ENCODE data around the gene FCN1. TPM values are rescaled to one million over a fixed set of nuclear protein-coding genes. Genes with fewer than 3 reads are reported as not detected.

The FCN1 gene
- total and polyA plus RNA-seq, 3 donors from 2014 or later, result 0.19 to 8.0 TPM; not detected in 1

DNA sequence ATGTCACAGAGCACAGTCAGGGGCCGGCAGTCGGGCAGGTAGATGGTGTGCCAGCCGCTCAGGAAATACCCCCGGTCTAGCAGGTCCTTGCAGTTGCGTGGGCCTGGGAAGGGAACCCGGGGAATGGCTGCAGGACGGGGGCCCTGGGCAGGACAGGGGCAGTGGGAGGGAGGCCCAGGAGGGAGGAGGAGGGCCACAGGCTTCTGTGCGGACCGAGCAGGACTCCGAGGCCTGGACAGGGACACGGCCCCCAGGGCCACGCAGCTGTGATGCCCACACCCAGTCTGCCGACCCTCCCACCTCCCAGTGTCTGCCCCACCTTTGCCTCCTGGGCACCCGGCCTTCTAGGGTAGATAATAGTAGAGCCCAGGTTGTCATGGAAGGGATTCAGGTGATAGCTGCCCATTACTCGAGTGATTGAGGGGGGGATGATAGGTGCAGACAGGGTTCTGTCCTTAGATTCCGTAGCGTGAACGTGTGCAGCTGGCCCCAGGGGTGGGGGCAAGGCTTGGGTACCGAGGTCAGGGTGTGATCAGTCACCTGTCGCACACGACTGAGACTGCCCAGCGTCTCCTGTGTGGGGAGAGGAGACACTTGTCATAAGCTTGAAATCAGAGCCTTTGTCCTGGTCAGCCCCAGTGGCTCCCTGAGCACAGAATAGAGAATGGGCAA lies 4.5 kb downstream of the FCN1 start:
- WGBS, 2 donors, result 81 to 91% methylated on average over 10 to 22 of the region's 22 CpGs
- no peaks in the 10 kb centered on the region for H3K36me3 ChIP-seq (ENCODE audit: low read depth, missing control alignments)
- no peaks in the 10 kb centered on the region for H3K27me3 ChIP-seq
- no peaks in the 10 kb centered on the region for H3K4me1 ChIP-seq
- no peak for DNase-seq
- no peak overlapping the region for H3K4me3 ChIP-seq
- no peaks in the 10 kb centered on the region for H3K9me3 ChIP-seq
- no peak overlapping the region for H3K27ac ChIP-seq
- intact Hi-C loops (cut with DNase I; ENCODE audit: low total_unique reads), result no loop called here
- TF ChIP-seq, protein P1, sequence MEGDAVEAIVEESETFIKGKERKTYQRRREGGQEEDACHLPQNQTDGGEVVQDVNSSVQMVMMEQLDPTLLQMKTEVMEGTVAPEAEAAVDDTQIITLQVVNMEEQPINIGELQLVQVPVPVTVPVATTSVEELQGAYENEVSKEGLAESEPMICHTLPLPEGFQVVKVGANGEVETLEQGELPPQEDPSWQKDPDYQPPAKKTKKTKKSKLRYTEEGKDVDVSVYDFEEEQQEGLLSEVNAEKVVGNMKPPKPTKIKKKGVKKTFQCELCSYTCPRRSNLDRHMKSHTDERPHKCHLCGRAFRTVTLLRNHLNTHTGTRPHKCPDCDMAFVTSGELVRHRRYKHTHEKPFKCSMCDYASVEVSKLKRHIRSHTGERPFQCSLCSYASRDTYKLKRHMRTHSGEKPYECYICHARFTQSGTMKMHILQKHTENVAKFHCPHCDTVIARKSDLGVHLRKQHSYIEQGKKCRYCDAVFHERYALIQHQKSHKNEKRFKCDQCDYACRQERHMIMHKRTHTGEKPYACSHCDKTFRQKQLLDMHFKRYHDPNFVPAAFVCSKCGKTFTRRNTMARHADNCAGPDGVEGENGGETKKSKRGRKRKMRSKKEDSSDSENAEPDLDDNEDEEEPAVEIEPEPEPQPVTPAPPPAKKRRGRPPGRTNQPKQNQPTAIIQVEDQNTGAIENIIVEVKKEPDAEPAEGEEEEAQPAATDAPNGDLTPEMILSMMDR (IDR thresholded peaks at IDR 0.05), result no peak
- TF ChIP-seq POLR2A (IDR thresholded peaks at IDR 0.05), result no peak

DNA sequence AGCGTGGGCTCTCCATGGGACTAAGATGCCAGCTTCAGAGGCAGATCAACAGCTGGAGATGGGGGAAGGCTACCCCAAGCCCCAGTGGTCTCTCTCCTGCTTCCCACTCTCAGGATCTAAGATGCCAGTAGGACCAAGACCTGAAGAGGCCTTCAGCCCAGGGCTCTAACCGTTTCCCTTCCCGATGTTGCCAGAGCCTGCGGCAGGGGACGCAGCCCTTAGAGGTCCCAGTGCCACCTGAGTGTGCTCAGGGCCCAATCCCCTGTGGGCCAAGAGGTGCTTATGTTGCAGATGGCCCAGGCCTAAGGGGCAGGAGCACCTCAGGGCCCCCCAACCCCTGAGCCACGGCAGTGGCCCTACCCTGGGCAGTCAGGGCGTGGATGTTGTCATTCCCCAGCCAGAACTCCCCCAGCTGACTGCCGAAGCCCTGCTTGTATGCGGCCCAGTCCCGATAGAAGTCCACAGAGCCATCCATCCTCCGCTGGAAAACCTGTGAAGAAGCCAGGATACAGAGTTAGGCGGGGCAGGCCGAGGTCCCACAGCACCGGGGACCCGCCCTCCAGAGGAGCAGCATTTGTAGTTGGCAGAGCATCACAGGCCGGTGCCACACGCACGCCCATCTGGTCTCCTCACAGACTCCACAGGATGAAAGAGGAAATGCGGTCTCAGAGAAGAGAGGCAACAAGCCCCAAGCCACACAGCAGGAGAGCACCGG lies 5.4 kb downstream of the FCN1 start:
- DNase-seq, result no peak
- no peak overlapping the region for H3K27ac ChIP-seq
- intact Hi-C loops (cut with DNase I; ENCODE audit: low total_unique reads), result no loop called here
- 94 to 100% methylated on average over 6 to 20 of the region's 20 CpGs for WGBS, 2 donors
- H3K27me3 ChIP-seq, result no peaks in the 10 kb centered on the region
- H3K4me3 ChIP-seq, result no peak overlapping the region
- no peaks in the 10 kb centered on the region for H3K36me3 ChIP-seq (ENCODE audit: low read depth, missing control alignments)
- H3K4me1 ChIP-seq, result no peaks in the 10 kb centered on the region
- no peak for TF ChIP-seq POLR2A (IDR thresholded peaks at IDR 0.05)
- TF ChIP-seq, protein P1 (IDR thresholded peaks at IDR 0.05), result no peak
- no peaks in the 10 kb centered on the region for H3K9me3 ChIP-seq

DNA sequence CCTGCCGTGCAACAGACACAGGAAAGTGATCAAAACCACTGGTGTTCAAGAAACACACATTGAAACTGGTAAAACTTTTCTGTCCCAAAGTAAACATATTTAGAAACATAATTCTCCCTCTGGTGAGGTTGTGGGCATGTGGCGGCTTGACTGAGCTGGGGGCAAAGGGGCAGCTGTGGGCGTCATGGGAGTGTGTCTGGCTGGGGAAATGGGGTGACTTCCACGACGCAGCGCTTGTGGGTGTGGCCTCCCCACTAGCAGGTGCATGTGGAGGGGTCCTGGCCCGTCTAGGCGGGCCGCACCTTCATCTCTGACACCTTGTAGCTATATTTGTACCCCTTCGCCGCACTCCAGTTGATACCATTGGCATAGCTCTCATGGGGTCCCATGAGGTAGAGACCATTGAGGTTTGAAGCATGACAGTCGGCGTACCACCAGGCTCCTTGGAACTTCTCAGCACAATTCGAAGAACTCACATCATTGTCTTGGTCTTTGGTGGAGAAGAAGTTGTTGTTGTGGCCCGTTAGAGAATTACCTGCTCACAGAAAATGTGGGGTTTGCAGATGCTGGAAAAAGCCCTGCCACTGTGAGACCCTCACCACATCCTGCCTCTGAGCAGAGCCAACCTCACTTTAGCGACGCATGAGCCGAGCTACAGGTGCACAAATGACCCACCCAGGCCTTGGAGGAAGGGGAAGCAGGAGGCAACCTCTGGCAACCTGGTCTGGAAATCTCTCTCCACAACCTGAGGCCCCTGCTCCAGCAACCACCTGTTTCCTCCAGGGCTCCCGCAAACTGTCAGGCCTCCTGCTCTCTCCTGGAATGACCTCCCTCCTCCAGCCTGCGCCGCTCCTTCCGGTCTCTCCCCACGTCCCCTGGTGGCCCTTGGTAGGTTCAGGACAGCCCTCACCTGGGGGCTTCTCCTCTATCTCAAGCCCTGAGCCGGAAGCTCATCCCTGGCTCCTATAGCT lies 7.9 kb downstream of the FCN1 start:
- no peak for DNase-seq
- intact Hi-C loops (cut with DNase I; ENCODE audit: low total_unique reads), result no loop called here

DNA sequence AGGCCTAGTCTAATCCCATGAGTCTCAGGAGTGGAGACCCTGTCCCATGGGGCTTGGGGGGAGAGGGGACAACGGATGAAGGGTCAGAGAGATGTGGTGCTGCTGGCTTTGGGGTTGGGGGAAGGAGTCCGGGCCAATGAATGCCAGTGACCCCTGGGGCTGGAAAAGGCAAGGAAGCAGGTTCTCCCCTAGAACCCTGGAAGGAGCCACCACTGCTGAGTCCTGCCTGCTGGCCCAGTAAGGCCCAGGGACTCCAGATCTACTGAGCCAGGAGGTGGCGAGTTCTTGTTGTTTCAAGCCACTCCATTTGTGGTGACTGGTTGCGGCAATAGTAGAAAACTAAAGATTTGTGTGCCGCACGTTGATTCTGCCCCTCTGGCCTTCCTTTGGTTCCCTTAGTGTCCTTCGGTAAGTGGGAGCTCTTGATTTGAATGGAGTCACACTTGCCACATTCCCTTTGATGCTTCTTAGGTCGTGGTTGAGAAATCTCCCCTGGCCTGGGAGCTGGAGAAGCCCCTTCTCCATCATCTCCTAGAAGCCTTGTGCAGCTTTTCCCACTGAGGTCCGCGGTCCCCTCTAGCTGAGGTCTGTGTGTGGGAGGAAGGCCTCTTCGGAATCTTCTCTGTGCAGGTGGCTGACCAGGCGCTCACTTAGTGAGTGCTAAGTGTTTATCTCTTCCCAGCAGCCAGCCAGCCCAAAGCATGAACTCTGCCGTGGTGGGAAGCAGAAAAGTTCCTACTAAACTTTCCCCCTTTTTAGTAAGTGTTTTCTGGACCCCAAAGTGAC lies 9.0 kb downstream of the FCN1 start:
- H3K36me3 ChIP-seq (ENCODE audit: low read depth, missing control alignments), result no peaks in the 10 kb centered on the region
- WGBS, 2 donors, result 87 to 89% methylated on average over 10 to 13 of the region's 13 CpGs
- H3K4me3 ChIP-seq, result no peak overlapping the region
- no peaks in the 10 kb centered on the region for H3K27me3 ChIP-seq
- no peak for DNase-seq
- intact Hi-C loops (cut with DNase I; ENCODE audit: low total_unique reads), result no loop called here
- H3K4me1 ChIP-seq, result no peaks in the 10 kb centered on the region
- TF ChIP-seq POLR2A (IDR thresholded peaks at IDR 0.05), result no peak
- TF ChIP-seq, protein P1 (IDR thresholded peaks at IDR 0.05), result no peak
- H3K9me3 ChIP-seq, result no peaks in the 10 kb centered on the region
- H3K27ac ChIP-seq, result no peak overlapping the region

More for the DNA sequence above, 7.9 kb downstream of the FCN1 start:
- H3K36me3 ChIP-seq (ENCODE audit: low read depth, missing control alignments), result no peaks in the 10 kb centered on the region
- H3K4me3 ChIP-seq, result no peak overlapping the region
- TF ChIP-seq POLR2A (IDR thresholded peaks at IDR 0.05), result no peak
- TF ChIP-seq, protein P1 (IDR thresholded peaks at IDR 0.05), result no peak
- H3K4me1 ChIP-seq, result no peaks in the 10 kb centered on the region
- H3K27ac ChIP-seq, result no peak overlapping the region
- no peaks in the 10 kb centered on the region for H3K27me3 ChIP-seq
- no peaks in the 10 kb centered on the region for H3K9me3 ChIP-seq
- 90 to 93% methylated on average over 23 to 24 of the region's 24 CpGs for WGBS, 2 donors

All from testis (tissue), 3 donors.